ENCODE data around the gene SLC15A5.

- TF ChIP-seq CTCF (IDR thresholded peaks at IDR 0.05) (no peak), POLR2A (IDR thresholded peaks at IDR 0.05) (no peak)
Observed at GRCh38 chr12:16187660-16188059, 89.8 kb downstream of the SLC15A5 start.
